GM12801 (cell line): ENCODE data around the gene POLK.

Experiments used
- CTCF ChIP-seq: IDR thresholded peaks from one replicate; pipeline ENCODE4 v1.5.1; 2011; ENCODE audit warnings: control low read depth; ENCODE audit not compliant: insufficient read length; ENCODE audit errors: extremely low read depth

The POLK gene

GRCh38 chr5:75536694-75537360 is 25.1 kb downstream of the POLK start:
- no peak for TF ChIP-seq CTCF

- TF ChIP-seq CTCF = no peak
These were observed 26.5 kb downstream of the POLK start for GRCh38 chr5:75538211-75538610.

GRCh38 chr5:75545131-75545530 is 33.4 kb downstream of the POLK start:
- TF ChIP-seq CTCF = no peak

- TF ChIP-seq CTCF = no peak
These were observed 35.1 kb downstream of the POLK start for GRCh38 chr5:75546830-75547229.

- no peak for TF ChIP-seq CTCF
These were observed 36.1 kb downstream of the POLK start for GRCh38 chr5:75547812-75548211.

GRCh38 chr5:75550597-75550996 is 38.9 kb downstream of the POLK start:
- no peak for TF ChIP-seq CTCF

- TF ChIP-seq CTCF = no peak
These were observed 39.8 kb downstream of the POLK start for GRCh38 chr5:75551471-75551870.
